ENCODE results near the gene PAPPA2.

PAPPA2 gene

GRCh38 chr1:176575991-176576390 lies 113.0 kb downstream of the PAPPA2 start:
- DNase-seq (ENCODE audit: low read depth): peak; percentile 24
- H3K4me3 ChIP-seq (ENCODE audit: low read length): no peak overlapping the region
- TF ChIP-seq, protein P1, sequence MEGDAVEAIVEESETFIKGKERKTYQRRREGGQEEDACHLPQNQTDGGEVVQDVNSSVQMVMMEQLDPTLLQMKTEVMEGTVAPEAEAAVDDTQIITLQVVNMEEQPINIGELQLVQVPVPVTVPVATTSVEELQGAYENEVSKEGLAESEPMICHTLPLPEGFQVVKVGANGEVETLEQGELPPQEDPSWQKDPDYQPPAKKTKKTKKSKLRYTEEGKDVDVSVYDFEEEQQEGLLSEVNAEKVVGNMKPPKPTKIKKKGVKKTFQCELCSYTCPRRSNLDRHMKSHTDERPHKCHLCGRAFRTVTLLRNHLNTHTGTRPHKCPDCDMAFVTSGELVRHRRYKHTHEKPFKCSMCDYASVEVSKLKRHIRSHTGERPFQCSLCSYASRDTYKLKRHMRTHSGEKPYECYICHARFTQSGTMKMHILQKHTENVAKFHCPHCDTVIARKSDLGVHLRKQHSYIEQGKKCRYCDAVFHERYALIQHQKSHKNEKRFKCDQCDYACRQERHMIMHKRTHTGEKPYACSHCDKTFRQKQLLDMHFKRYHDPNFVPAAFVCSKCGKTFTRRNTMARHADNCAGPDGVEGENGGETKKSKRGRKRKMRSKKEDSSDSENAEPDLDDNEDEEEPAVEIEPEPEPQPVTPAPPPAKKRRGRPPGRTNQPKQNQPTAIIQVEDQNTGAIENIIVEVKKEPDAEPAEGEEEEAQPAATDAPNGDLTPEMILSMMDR (conservative IDR thresholded peaks at IDR 0.05; ENCODE audit: low read length): no peak

DNA sequence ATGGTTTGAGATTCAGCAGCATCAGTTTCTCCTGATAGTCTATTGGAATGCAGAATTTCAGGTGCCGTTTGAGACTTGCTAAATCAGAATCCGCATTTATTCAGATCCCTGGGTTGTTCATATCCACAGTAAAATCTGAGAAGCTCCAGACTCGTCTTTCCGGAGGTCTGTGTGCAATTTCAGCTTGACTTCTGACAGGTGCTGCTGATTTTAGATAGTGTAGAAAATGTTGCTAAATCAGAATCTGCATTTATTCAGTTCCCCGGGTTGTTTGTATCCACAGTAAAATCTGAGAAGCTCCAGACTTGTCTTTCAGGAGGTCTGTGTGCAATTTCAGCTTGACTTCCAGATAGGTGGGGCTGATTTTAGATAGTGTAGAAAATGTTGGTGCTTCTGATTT lies 113.7 kb downstream of the PAPPA2 start:
- TF ChIP-seq, protein P1 (conservative IDR thresholded peaks at IDR 0.05; ENCODE audit: low read length): no peak
- no peak overlapping the region for H3K4me3 ChIP-seq (ENCODE audit: low read length)
- DNase-seq (ENCODE audit: low read depth): no peak

DNA sequence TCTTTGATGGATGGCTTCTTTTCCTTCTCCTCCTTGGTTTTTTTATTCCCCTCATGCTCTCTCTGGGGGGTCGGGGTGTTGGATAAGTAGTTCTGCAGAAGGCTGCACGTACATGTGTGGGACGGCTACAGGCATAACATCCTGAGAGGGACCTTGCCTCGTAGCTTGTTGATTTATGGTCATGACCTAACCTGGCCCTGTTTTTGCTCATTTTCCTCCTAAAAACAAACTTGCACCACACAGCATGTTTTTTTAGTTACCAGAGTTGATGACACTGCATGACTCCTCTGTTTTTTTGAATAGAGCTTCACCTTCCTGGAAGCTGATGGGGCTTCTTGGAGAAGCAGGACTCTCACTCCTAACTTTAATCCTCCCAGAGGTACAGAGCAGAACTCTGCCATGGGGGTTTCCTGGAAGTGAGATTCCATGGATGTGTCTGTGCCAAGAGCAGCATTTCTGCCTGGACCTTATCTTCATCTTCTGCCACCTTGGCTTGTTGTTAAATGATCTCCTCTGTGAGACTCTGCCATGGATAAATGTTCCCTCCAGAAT lies 114.7 kb downstream of the PAPPA2 start:
- DNase-seq (ENCODE audit: low read depth): no peak
- TF ChIP-seq, protein P1 (conservative IDR thresholded peaks at IDR 0.05; ENCODE audit: low read length): no peak
- no peak overlapping the region for H3K4me3 ChIP-seq (ENCODE audit: low read length)

GRCh38 chr1:176579087-176579486 lies 116.1 kb downstream of the PAPPA2 start:
- TF ChIP-seq, protein P1 (conservative IDR thresholded peaks at IDR 0.05; ENCODE audit: low read length): no peak
- no peak overlapping the region for H3K4me3 ChIP-seq (ENCODE audit: low read length)
- no peak for DNase-seq (ENCODE audit: low read depth)

DNA sequence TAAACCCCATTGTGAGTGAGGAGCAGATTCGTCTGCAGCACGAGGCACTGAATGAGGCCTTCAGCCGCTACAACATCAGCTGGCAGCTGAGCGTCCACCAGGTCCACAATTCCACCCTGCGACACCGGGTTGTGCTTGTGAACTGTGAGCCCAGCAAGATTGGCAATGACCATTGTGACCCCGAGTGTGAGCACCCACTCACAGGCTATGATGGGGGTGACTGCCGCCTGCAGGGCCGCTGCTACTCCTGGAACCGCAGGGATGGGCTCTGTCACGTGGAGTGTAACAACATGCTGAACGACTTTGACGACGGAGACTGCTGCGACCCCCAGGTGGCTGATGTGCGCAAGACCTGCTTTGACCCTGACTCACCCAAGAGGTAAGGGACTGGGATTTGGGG lies 132.2 kb downstream of the PAPPA2 start:
- H3K4me3 ChIP-seq (ENCODE audit: low read length): no peak overlapping the region
- no peak for DNase-seq (ENCODE audit: low read depth)
- TF ChIP-seq, protein P1 (conservative IDR thresholded peaks at IDR 0.05; ENCODE audit: low read length): no peak

DNA sequence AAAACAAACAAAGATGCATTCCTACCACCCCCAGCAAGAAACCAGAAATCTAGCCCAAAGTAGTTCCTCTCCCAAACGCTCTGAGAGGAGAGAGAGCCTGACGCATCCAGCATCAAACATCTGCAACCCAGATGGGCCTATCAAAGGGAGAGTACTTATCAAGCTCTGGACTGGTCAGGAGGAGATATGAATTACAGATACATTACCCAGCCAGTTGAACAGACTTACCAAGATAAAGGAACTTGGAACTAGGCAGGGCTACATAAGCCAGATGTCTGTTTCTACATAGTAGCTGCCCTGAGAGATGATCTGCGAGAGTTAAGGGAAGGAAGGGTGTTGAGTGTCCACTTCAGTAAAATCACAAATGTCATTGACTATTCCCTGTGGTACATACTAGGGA lies 138.4 kb downstream of the PAPPA2 start:
- peak; percentile 72 for DNase-seq (ENCODE audit: low read depth)
- no peak overlapping the region for H3K4me3 ChIP-seq (ENCODE audit: low read length)
- TF ChIP-seq, protein P1 (conservative IDR thresholded peaks at IDR 0.05; ENCODE audit: low read length): no peak

DNA sequence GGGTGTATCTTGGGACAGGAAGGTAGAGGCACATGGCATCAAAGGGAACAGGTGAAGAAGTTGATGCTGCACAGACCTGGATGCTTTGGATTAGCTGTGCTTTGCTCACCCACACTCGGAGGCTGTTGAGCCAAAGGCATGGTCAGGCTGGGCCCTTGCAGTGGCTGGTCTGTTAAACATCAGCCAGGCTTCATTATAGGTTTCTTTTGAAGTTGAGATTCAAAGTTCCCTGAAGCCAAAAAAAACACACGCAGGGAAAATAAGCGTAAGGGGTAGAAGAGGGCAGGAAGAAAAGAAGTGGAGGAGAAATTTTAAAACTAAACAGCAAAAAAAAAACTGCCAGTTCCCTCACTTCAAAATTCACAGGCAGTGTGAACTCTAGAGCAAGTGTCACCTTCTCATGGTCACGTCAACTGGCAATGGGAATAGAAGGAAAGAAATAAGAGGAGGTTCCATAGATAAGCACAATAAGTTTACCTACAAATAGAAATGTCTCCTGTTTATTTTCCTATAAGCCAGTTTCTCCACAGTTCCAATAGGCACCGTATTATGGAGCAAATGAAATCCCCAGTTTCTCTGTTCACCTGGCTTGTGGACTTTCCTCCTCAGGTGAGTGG lies 139.5 kb downstream of the PAPPA2 start:
- TF ChIP-seq, protein P1 (conservative IDR thresholded peaks at IDR 0.05; ENCODE audit: low read length): no peak
- DNase-seq (ENCODE audit: low read depth): no peak
- no peak overlapping the region for H3K4me3 ChIP-seq (ENCODE audit: low read length)

All from AG10803 (cell line).